Neural progenitor cell (in vitro differentiated cells): ENCODE results near the gene CAGE1. TPM values are rescaled to one million over a fixed set of nuclear protein-coding genes. Genes with fewer than 3 reads are reported as not detected.

ENCODE experiments used
- DNase-seq: peaks from one replicate; pipeline ENCODE4 v3.0.0-alpha.2; 2016; ENCODE audit warnings: low spot score
- H2AFZ ChIP-seq: fragments of 200-600 bp; sonication (generic); replicated peaks from 2 replicates; pipeline ENCODE4 v1.6.1; 2016; ENCODE audit warnings: antibody characterized with exemption
- H3F3A ChIP-seq: fragments of 200-600 bp; sonication (generic); 2 replicates; pipeline ENCODE4 v1.6.1; 2016; ENCODE audit warnings: antibody characterized with exemption, low read depth
- H3K27ac ChIP-seq: fragments of 200-600 bp; sonication (generic); 2 replicates; pipeline ENCODE4 v1.5.1; 2016; ENCODE audit warnings: mild to moderate bottlenecking
- H3K27me3 ChIP-seq: fragments of 200-600 bp; sonication (generic); 2 replicates; pipeline ENCODE4 v1.6.1; 2016; ENCODE audit warnings: mild to moderate bottlenecking, moderate library complexity
- H3K36me3 ChIP-seq: fragments of 200-600 bp; sonication (generic); 2 replicates; pipeline ENCODE4 v1.5.1; 2016
- H3K4me1 ChIP-seq: fragments of 200-600 bp; sonication (generic); 2 replicates; pipeline ENCODE4 v1.6.1; 2016; ENCODE audit warnings: mixed run types
- H3K4me2 ChIP-seq: fragments of 200-600 bp; sonication (generic); 2 replicates; pipeline ENCODE4 v1.6.1; 2016
- H3K4me3 ChIP-seq: fragments of 200-600 bp; sonication (generic); 2 replicates; pipeline ENCODE4 v1.5.1; 2016
- H3K79me2 ChIP-seq: fragments of 200-600 bp; sonication (generic); 2 replicates; pipeline ENCODE4 v1.6.1; 2016; ENCODE audit warnings: low read depth
- H3K9ac ChIP-seq: fragments of 200-600 bp; sonication (generic); 2 replicates; pipeline ENCODE4 v1.6.1; 2016
- H3K9me3 ChIP-seq: fragments of 200-600 bp; sonication (generic); 2 replicates; pipeline ENCODE4 v1.5.1; 2016; ENCODE audit warnings: low read depth
- H4K20me1 ChIP-seq: fragments of 200-600 bp; sonication (generic); 2 replicates; pipeline ENCODE4 v1.6.1; 2016; ENCODE audit warnings: low read depth
- H3K27ac Mint-ChIP-seq: 3 replicates; pipeline ENCODE4 v1.8.0; 2021; ENCODE audit warnings: mixed read lengths
- H3K27me3 Mint-ChIP-seq: 2 replicates; pipeline ENCODE4 v1.8.0; 2022; ENCODE audit warnings: low read depth, mild to moderate bottlenecking, inconsistent platforms, moderate library complexity, mixed read lengths; ENCODE audit not compliant: insufficient read depth
- H3K36me3 Mint-ChIP-seq: 3 replicates; pipeline ENCODE4 v1.8.0; 2021; ENCODE audit warnings: mixed read lengths
- H3K4me1 Mint-ChIP-seq: 3 replicates; pipeline ENCODE4 v1.8.0; 2021; ENCODE audit warnings: mixed read lengths
- H3K4me3 Mint-ChIP-seq: 3 replicates; pipeline ENCODE4 v1.8.0; 2021; ENCODE audit warnings: mild to moderate bottlenecking, moderate library complexity, mixed read lengths
- H3K9me3 Mint-ChIP-seq: 3 replicates; pipeline ENCODE4 v1.8.0; 2020; ENCODE audit warnings: mixed read lengths
- EZH2 ChIP-seq: fragments of 200-600 bp; sonication (generic); IDR thresholded peaks from 2 replicates; pipeline ENCODE4 v1.6.1; 2017; ENCODE audit warnings: antibody characterized with exemption, mild to moderate bottlenecking, moderate library complexity
- EZH2phosphoT487 ChIP-seq: fragments of 200-600 bp; sonication (generic); IDR thresholded peaks from 2 replicates; pipeline ENCODE4 v1.6.1; 2017; ENCODE audit warnings: antibody characterized with exemption
- total RNA-seq: library from RNA; depleted of rRNA; stranded (reverse); fragments of >200 nt; gene quantifications from 2 replicates; pipeline ENCODE4 v1.2.3, GENCODE V29; 2015; ENCODE audit warnings: low replicate concordance
- TF ChIP-seq, protein P1 (sequence below): fragments of 200-600 bp; sonication (generic); IDR thresholded peaks from 2 replicates; pipeline ENCODE4 v1.5.1; 2017; ENCODE audit warnings: antibody characterized with exemption, mild to moderate bottlenecking

CAGE1 gene
- total RNA-seq, 1 donor from 2014 or later: not detected

DNA sequence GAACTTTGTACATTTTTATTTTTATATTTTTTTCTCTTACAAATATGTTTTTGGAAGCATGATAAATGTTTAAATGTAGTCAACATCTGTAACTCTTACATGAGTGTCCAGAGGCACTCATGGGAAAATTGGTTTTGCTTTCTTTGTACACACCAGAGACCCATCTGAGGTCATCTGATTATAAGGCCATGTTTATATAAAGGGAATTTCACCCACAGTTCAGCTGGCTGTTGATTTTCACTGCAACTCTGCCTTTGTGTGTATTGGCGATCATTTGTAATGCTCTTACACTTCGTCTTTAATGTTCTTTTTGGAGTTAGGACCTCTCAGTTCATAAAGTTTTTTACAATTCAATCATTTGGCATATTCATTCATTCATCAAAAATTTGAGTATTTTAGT lies 28.1 kb upstream of the CAGE1 start:
- no peak overlapping the region for H3K4me3 Mint-ChIP-seq
- H3K79me2 ChIP-seq: no peaks in the 10 kb centered on the region

DNA sequence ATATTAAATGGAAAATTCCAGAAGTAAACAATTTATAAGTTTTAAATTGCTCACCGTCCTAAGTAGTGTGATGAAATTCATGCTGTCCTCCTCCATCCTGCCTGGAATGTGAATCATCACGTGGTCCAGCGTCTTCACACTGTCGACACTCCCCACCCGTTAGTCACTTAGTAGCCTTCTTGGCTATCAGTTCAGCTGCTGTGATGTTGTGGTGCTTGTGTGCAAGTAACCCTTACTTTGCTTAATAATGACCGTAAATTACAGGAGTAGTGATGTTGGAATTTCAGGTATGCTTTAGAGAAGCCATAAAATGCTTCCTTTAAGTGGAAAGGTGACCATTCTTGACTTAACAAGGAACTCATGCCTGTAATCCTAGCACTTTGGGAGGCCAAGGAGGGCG lies 25.3 kb upstream of the CAGE1 start:
- H3F3A ChIP-seq: peaks cover 22% of the 10 kb centered on the region
- Mint-ChIP-seq H3K9me3 (no peaks in the 10 kb centered on the region), H3K27ac (no peak overlapping the region), H3K27me3 (peaks cover 2% of the 10 kb centered on the region), H3K36me3 (peaks cover 35% of the 10 kb centered on the region), H3K4me1 (peaks cover 7% of the 10 kb centered on the region), H3K4me3 (no peak overlapping the region)
- H3K27ac ChIP-seq: no peak overlapping the region
- no peaks in the 10 kb centered on the region for H3K27me3 ChIP-seq
- TF ChIP-seq, protein P1, sequence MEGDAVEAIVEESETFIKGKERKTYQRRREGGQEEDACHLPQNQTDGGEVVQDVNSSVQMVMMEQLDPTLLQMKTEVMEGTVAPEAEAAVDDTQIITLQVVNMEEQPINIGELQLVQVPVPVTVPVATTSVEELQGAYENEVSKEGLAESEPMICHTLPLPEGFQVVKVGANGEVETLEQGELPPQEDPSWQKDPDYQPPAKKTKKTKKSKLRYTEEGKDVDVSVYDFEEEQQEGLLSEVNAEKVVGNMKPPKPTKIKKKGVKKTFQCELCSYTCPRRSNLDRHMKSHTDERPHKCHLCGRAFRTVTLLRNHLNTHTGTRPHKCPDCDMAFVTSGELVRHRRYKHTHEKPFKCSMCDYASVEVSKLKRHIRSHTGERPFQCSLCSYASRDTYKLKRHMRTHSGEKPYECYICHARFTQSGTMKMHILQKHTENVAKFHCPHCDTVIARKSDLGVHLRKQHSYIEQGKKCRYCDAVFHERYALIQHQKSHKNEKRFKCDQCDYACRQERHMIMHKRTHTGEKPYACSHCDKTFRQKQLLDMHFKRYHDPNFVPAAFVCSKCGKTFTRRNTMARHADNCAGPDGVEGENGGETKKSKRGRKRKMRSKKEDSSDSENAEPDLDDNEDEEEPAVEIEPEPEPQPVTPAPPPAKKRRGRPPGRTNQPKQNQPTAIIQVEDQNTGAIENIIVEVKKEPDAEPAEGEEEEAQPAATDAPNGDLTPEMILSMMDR: no peak
- no peak for TF ChIP-seq EZH2
- no peak for TF ChIP-seq EZH2phosphoT487
- DNase-seq: no peak
- H3K9me3 ChIP-seq: no peaks in the 10 kb centered on the region
- H4K20me1 ChIP-seq: no peaks in the 10 kb centered on the region
- no peak overlapping the region for H3K9ac ChIP-seq
- H3K4me3 ChIP-seq: no peak overlapping the region
- H2AFZ ChIP-seq: no peak overlapping the region
- H3K79me2 ChIP-seq: no peaks in the 10 kb centered on the region
- H3K4me2 ChIP-seq: no peak overlapping the region
- peaks cover 20% of the 10 kb centered on the region for H3K4me1 ChIP-seq
- peaks cover 9% of the 10 kb centered on the region for H3K36me3 ChIP-seq

More for the DNA sequence above, 28.1 kb upstream of the CAGE1 start:
- TF ChIP-seq EZH2 (no peak), EZH2phosphoT487 (no peak)
- TF ChIP-seq, protein P1: no peak
- H3K27me3 Mint-ChIP-seq: peaks cover 2% of the 10 kb centered on the region
- H3K36me3 ChIP-seq: peaks cover 4% of the 10 kb centered on the region
- peaks cover 18% of the 10 kb centered on the region for H3K4me1 ChIP-seq
- no peak overlapping the region for H3K27ac Mint-ChIP-seq
- peaks cover 10% of the 10 kb centered on the region for H3F3A ChIP-seq
- no peaks in the 10 kb centered on the region for H3K9me3 Mint-ChIP-seq
- no peak overlapping the region for H3K9ac ChIP-seq
- H3K4me3 ChIP-seq: no peak overlapping the region
- H3K27me3 ChIP-seq: no peaks in the 10 kb centered on the region
- no peaks in the 10 kb centered on the region for H3K9me3 ChIP-seq
- H3K36me3 Mint-ChIP-seq: peaks cover 24% of the 10 kb centered on the region
- H4K20me1 ChIP-seq: no peaks in the 10 kb centered on the region
- no peak overlapping the region for H3K27ac ChIP-seq
- H2AFZ ChIP-seq: no peak overlapping the region
- H3K4me1 Mint-ChIP-seq: peaks cover 6% of the 10 kb centered on the region
- no peak overlapping the region for H3K4me2 ChIP-seq
- DNase-seq: no peak

DNA sequence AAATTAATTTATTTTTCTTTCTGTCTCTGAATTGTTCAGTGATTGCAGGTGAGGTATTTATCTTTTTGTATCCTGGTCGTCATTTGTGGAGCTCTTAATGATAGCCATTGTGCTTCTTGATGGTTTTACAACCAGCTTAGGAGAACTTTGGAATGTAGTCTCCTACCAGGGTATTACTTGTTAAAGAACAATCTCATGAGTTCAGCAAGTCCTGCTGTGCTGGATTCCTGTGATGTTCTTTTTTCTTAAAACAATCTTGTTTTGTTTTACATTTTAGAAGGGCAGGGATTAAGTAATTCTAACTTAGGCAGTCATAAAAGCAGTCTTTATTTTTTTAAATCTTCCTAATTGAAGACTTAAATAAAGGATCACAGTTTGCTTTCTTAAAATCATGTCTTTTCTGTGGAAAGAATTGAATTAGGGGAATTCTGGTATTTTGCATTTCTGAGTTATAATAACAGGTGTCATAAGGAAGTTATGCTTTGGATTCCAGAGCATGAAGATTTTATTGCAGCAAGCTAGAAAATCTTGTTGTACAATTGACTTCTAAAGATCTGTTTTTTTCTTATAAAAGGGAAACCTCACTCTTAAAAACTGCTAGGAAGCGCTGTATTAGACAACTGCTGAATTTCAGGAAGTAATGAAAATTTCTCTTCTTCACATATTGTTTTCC lies 23.7 kb upstream of the CAGE1 start:
- no peaks in the 10 kb centered on the region for H4K20me1 ChIP-seq
- H3K79me2 ChIP-seq: no peaks in the 10 kb centered on the region
- H3K9me3 ChIP-seq: no peaks in the 10 kb centered on the region
- peaks cover 22% of the 10 kb centered on the region for H3F3A ChIP-seq
- Mint-ChIP-seq H3K36me3 (peaks cover 35% of the 10 kb centered on the region), H3K9me3 (no peaks in the 10 kb centered on the region), H3K4me3 (no peak overlapping the region), H3K27ac (no peak overlapping the region), H3K27me3 (peaks cover 2% of the 10 kb centered on the region), H3K4me1 (peaks cover 7% of the 10 kb centered on the region)
- no peak overlapping the region for H3K9ac ChIP-seq
- H3K27ac ChIP-seq: no peak overlapping the region
- no peak overlapping the region for H2AFZ ChIP-seq
- H3K27me3 ChIP-seq: no peaks in the 10 kb centered on the region
- peak overlapping the region; percentile 59 for H3K4me2 ChIP-seq
- H3K4me3 ChIP-seq: no peak overlapping the region
- TF ChIP-seq EZH2: no peak
- peak; percentile 99 for TF ChIP-seq EZH2phosphoT487
- H3K36me3 ChIP-seq: peaks cover 9% of the 10 kb centered on the region
- peaks cover 20% of the 10 kb centered on the region for H3K4me1 ChIP-seq
- DNase-seq: peak; percentile 78

DNA sequence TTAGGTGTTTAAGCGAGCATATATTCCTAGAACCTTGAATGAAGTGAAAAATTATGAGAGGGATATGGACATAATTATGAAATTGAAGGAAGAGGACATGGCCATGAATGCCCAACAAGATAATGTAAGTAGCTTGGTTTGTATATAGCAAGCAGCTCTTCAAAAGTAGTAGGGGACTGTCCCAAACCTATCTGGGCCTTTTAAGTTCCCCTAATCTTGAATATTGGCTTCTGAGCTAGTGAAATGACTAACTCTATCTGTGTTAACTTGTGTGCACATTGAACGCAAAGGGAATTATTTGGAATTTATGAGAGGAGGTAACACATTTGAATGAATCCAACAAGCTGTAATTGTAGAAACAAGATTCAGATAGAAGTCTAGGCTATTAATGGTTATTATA lies 21.8 kb upstream of the CAGE1 start:
- Histone ChIP-seq H3K79me2 (no peaks in the 10 kb centered on the region), H3K4me2 (no peak overlapping the region), H3K36me3 (peaks cover 5% of the 10 kb centered on the region), H3K9ac (no peak overlapping the region), H3K4me3 (no peak overlapping the region), H3K9me3 (no peaks in the 10 kb centered on the region), H3F3A (peaks cover 22% of the 10 kb centered on the region), H3K27me3 (no peaks in the 10 kb centered on the region), H4K20me1 (no peaks in the 10 kb centered on the region), H2AFZ (no peak overlapping the region), H3K27ac (no peak overlapping the region), H3K4me1 (peaks cover 20% of the 10 kb centered on the region)
- DNase-seq: no peak
- TF ChIP-seq, protein P1: no peak
- TF ChIP-seq EZH2phosphoT487 (no peak), EZH2 (no peak)
- Mint-ChIP-seq H3K36me3 (peaks cover 29% of the 10 kb centered on the region), H3K27me3 (peaks cover 2% of the 10 kb centered on the region), H3K27ac (no peak overlapping the region), H3K4me3 (no peak overlapping the region), H3K4me1 (peaks cover 7% of the 10 kb centered on the region), H3K9me3 (no peaks in the 10 kb centered on the region)
